Measurements from ENCODE around the gene TRIM24. TPM values are rescaled to one million over a fixed set of nuclear protein-coding genes. Genes with fewer than 3 reads are reported as not detected.

Gene TRIM24
- total and polyA plus RNA-seq, 2 of the 13 experiments (the other 11 are each of a cell fraction or from before 2014, with no cell fraction given): 100 to 106 TPM

- TF ChIP-seq ZNF646 (CRISPR knock-in tag; IDR thresholded peaks at IDR 0.05) (no peak), FOXO1 (CRISPR knock-in tag; IDR thresholded peaks at IDR 0.05) (no peak), KMT2B (CRISPR knock-in tag; IDR thresholded peaks at IDR 0.05) (no peak), ZBTB34 (CRISPR knock-in tag; IDR thresholded peaks at IDR 0.05) (no peak), ZNF891 (CRISPR knock-in tag; IDR thresholded peaks at IDR 0.05) (no peak), SAP130 (CRISPR knock-in tag; IDR thresholded peaks at IDR 0.05; ENCODE audit: low read depth) (no peak)
- TF ChIP-seq, protein P1, sequence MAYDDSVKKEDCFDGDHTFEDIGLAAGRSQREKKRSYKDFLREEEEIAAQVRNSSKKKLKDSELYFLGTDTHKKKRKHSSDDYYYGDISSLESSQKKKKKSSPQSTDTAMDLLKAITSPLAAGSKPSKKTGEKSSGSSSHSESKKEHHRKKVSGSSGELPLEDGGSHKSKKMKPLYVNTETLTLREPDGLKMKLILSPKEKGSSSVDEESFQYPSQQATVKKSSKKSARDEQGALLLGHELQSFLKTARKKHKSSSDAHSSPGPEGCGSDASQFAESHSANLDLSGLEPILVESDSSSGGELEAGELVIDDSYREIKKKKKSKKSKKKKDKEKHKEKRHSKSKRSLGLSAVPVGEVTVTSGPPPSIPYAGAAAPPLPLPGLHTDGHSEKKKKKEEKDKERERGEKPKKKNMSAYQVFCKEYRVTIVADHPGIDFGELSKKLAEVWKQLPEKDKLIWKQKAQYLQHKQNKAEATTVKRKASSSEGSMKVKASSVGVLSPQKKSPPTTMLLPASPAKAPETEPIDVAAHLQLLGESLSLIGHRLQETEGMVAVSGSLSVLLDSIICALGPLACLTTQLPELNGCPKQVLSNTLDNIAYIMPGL (CRISPR knock-in tag; IDR thresholded peaks at IDR 0.05; ENCODE audit: borderline replicate concordance in 1 of 2, low read depth in 1 of 2): no peak
These were observed 28.5 kb upstream of the TRIM24 start (continued) for GRCh38 chr7:138431517-138431916.
